Peyer's patch (tissue), 4 donors: ENCODE data around the gene WWOX. TPM values are rescaled to one million over a fixed set of nuclear protein-coding genes. Genes with fewer than 3 reads are reported as not detected.

Experiments used
- DNase-seq, 3 donors: peaks; one replicate each; pipeline ENCODE4 v3.0.0-alpha.2; 2017 to 2019
- H3K27ac ChIP-seq, 4 donors: fragments of 200-600 bp; sonication (generic); one replicate each; pipeline ENCODE4 v1.5.1; 2016 to 2019
- H3K27me3 ChIP-seq, 2 donors: fragments of 200-600 bp; sonication (generic); one replicate each; pipeline ENCODE4 v1.5.1; 2019
- H3K36me3 ChIP-seq, 3 donors: fragments of 200-600 bp; sonication (generic); one replicate each; pipeline ENCODE4 v1.5.1; 2016 to 2019
- H3K4me1 ChIP-seq, 4 donors: fragments of 200-600 bp; sonication (generic); one replicate each; pipeline ENCODE4 v1.5.1; 2016 to 2019
- H3K4me3 ChIP-seq, 4 donors: fragments of 200-600 bp; sonication (generic); 1 replicate in 3 of 4; 2 replicates in 1 of 4; pipeline ENCODE4 v1.5.1; 2016 to 2019; ENCODE audit warnings: mild to moderate bottlenecking in 1 of 4
- H3K9me3 ChIP-seq, 4 donors: fragments of 200-600 bp; sonication (generic); one replicate each; pipeline ENCODE4 v1.5.1; 2016 to 2019; ENCODE audit warnings: mild to moderate bottlenecking in 1 of 4
- POLR2A ChIP-seq, 2 donors: fragments of 450-650 bp; IDR thresholded peaks; one replicate each; pipeline ENCODE4 v1.5.1; 2017; ENCODE audit warnings: antibody characterized with exemption in 2 of 2, mild to moderate bottlenecking in 2 of 2, moderate library complexity in 2 of 2
- total RNA-seq, 4 donors: library from RNA; depleted of rRNA; stranded (reverse); fragments of >200 nt; gene quantifications; one replicate each; pipeline ENCODE4 v1.1.0, GENCODE V29; 2016
- TF ChIP-seq, protein P1 (sequence below), 6 experiments: fragments of 450-650 bp in 4 of 6; fragments of 200-600 bp in 2 of 6; sonication (generic) in 1 of 6; IDR thresholded peaks; one replicate each; pipeline ENCODE4 v1.5.1; 2017 to 2019; ENCODE audit warnings: antibody characterized with exemption in 6 of 6, mild to moderate bottlenecking in 3 of 6, moderate library complexity in 1 of 6

The WWOX gene
- total RNA-seq, 4 donors from 2014 or later = 17.3 to 197 (median 57.5) TPM

DNA sequence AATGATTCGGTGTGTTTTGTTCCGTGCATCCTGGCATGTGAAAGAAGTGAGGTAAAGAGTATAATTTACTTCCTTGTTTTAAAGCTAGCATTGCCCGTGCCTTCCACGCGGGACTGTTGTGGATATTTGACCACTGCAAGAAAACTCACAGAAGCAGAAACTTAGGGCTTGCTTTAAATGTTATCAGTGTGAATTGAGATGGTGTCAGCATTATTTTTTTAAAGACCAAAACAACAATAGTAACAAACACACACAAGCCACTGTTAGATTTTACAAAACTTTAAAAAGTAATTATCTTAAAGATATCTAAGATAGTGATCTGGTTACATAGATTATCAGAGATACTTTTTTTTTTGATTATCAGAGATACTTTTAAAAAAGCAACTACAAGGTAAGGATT lies 47.4 kb downstream of the WWOX start:
- Histone ChIP-seq H3K4me3 (no peak overlapping the region), H3K4me1 (no peaks in the 10 kb centered on the region), H3K36me3 (no peaks in the 10 kb centered on the region), H3K27ac (no peak overlapping the region), H3K9me3 (no peaks in the 10 kb centered on the region), H3K27me3 (no peaks in the 10 kb centered on the region)
- TF ChIP-seq POLR2A (IDR thresholded peaks at IDR 0.05) = no peak
- TF ChIP-seq, protein P1, sequence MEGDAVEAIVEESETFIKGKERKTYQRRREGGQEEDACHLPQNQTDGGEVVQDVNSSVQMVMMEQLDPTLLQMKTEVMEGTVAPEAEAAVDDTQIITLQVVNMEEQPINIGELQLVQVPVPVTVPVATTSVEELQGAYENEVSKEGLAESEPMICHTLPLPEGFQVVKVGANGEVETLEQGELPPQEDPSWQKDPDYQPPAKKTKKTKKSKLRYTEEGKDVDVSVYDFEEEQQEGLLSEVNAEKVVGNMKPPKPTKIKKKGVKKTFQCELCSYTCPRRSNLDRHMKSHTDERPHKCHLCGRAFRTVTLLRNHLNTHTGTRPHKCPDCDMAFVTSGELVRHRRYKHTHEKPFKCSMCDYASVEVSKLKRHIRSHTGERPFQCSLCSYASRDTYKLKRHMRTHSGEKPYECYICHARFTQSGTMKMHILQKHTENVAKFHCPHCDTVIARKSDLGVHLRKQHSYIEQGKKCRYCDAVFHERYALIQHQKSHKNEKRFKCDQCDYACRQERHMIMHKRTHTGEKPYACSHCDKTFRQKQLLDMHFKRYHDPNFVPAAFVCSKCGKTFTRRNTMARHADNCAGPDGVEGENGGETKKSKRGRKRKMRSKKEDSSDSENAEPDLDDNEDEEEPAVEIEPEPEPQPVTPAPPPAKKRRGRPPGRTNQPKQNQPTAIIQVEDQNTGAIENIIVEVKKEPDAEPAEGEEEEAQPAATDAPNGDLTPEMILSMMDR (IDR thresholded peaks at IDR 0.05) = no peak
- DNase-seq = no peak

DNA sequence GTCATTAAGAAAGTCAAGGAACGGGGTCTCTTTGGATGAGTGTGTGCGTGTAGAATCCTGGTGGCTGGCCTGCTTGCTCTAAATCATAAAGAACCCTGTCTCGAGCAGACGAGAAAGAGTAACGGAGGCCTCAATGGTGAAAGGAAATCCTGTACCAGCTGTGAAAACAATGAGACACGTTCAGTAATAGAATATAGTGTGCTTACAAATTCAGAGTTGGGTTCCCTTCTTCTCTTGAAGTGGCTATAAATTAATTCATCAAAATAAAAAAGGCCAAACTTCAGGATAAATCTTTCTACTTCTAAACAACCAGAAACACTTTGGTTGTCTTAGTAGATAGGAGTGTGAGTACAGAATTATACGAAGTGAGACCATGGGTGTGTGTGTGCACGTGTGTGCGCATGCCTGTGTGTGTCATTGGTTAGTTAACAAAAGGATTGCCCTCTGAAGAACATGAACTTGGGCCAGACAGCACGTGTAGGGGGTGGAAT lies 48.5 kb downstream of the WWOX start:
- Histone ChIP-seq H3K27me3 (no peaks in the 10 kb centered on the region), H3K27ac (no peak overlapping the region), H3K9me3 (no peaks in the 10 kb centered on the region)

GRCh38 chr16:78150233-78150632 lies 50.8 kb downstream of the WWOX start:
- H3K36me3 ChIP-seq = no peaks in the 10 kb centered on the region
- H3K27ac ChIP-seq = no peak overlapping the region
- no peak for TF ChIP-seq POLR2A (IDR thresholded peaks at IDR 0.05)
- TF ChIP-seq, protein P1 (IDR thresholded peaks at IDR 0.05) = no peak
- no peak for DNase-seq
- H3K27me3 ChIP-seq = no peaks in the 10 kb centered on the region
- no peaks in the 10 kb centered on the region for H3K9me3 ChIP-seq
- H3K4me3 ChIP-seq = no peak overlapping the region
- no peaks in the 10 kb centered on the region for H3K4me1 ChIP-seq

More for the DNA sequence above, 48.5 kb downstream of the WWOX start:
- TF ChIP-seq, protein P1 (IDR thresholded peaks at IDR 0.05) = no peak
- no peak for TF ChIP-seq POLR2A (IDR thresholded peaks at IDR 0.05)
- DNase-seq = no peak
- Histone ChIP-seq H3K4me1 (no peaks in the 10 kb centered on the region), H3K4me3 (no peak overlapping the region), H3K36me3 (no peaks in the 10 kb centered on the region)

- H3K27ac ChIP-seq = no peak overlapping the region
- H3K27me3 ChIP-seq = no peaks in the 10 kb centered on the region
- TF ChIP-seq, protein P1 (IDR thresholded peaks at IDR 0.05) = no peak
- TF ChIP-seq POLR2A (IDR thresholded peaks at IDR 0.05) = no peak
- H3K4me3 ChIP-seq = no peak overlapping the region
- no peak for DNase-seq
- H3K4me1 ChIP-seq = no peaks in the 10 kb centered on the region
- H3K9me3 ChIP-seq = no peaks in the 10 kb centered on the region
- H3K36me3 ChIP-seq = no peaks in the 10 kb centered on the region
Observed at GRCh38 chr16:78154729-78155461, 55.4 kb downstream of the WWOX start.

DNA sequence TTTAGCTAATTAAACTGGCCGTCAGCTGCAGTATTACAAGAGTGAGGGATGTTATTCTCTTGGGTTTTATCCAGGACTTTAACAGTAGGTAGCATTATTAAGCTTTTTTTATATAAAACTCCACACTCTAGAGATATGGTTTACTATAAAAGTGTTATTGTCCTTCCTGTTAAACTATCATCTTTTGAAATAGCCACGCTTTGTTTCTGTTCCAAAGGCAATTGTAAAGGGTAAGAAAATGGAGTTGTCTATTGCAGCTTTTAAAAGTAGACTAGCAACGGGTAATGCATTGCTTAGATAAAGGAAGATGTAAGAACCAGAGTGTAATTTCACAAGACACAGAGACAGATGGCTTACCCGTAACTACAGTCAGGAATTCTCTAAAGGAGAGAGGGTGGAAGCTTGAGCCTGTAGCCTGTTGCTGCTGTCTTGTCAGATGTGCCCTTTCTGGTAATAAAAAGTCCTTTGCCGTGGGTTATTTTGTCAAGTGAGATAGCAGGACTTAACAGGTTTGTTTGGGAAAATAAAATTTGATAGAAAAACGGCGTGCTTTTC lies 56.4 kb downstream of the WWOX start:
- TF ChIP-seq, protein P1 (IDR thresholded peaks at IDR 0.05) = no peak
- no peak for TF ChIP-seq POLR2A (IDR thresholded peaks at IDR 0.05)
- no peak for DNase-seq
- H3K9me3 ChIP-seq = no peaks in the 10 kb centered on the region
- no peaks in the 10 kb centered on the region for H3K36me3 ChIP-seq
- H3K4me3 ChIP-seq = no peak overlapping the region
- no peak overlapping the region for H3K27ac ChIP-seq
- no peaks in the 10 kb centered on the region for H3K27me3 ChIP-seq
- H3K4me1 ChIP-seq = no peaks in the 10 kb centered on the region
